CD14-positive monocyte (primary cell): ENCODE data around the gene PHLDB2. TPM values are rescaled to one million over a fixed set of nuclear protein-coding genes. Genes with fewer than 3 reads are reported as not detected.

Experiments
- DNase-seq, 3 donors: peaks; one replicate each; pipeline ENCODE4 v3.0.0-alpha.2; 2011 to 2022
- H2AFZ ChIP-seq: 2 replicates; pipeline ENCODE4 v1.6.0; 2012; ENCODE audit warnings: mild to moderate bottlenecking, low read depth, low read length, inconsistent platforms; ENCODE audit not compliant: insufficient read depth, poor library complexity, severe bottlenecking
- H3K27ac ChIP-seq, 2 donors: 1 replicate in 1 of 2; 2 replicates in 1 of 2; pipeline ENCODE4 v1.5.1; 2012 to 2013; ENCODE audit warnings: low read length in 2 of 2, control low read depth in 1 of 2, inconsistent platforms in 1 of 2, low read depth in 1 of 2, mild to moderate bottlenecking in 1 of 2
- H3K27me3 ChIP-seq, 2 donors: one replicate each; pipeline versions ENCODE4 v1.6.0 to v1.6.1; 2011 to 2013; ENCODE audit warnings: low read length in 2 of 2; ENCODE audit not compliant: control insufficient read depth in 2 of 2, insufficient read depth in 2 of 2
- H3K36me3 ChIP-seq, 2 donors: replicated peaks in 1 of 2; 1 replicate in 1 of 2; 2 replicates in 1 of 2; pipeline versions ENCODE4 v1.5.1 to v1.6.1; 2012 to 2013; ENCODE audit warnings: low read length in 2 of 2, control low read depth in 1 of 2, inconsistent platforms in 1 of 2, mild to moderate bottlenecking in 1 of 2; ENCODE audit not compliant: insufficient read depth in 2 of 2, control insufficient read depth in 1 of 2
- H3K4me1 ChIP-seq, 2 donors: 1 replicate in 1 of 2; 2 replicates in 1 of 2; pipeline versions ENCODE4 v1.5.1 to v1.6.1; 2012 to 2013; ENCODE audit warnings: low read length in 2 of 2, control low read depth in 1 of 2, inconsistent platforms in 1 of 2, mild to moderate bottlenecking in 1 of 2, moderate library complexity in 1 of 2; ENCODE audit not compliant: insufficient read depth in 2 of 2, control insufficient read depth in 1 of 2
- H3K4me2 ChIP-seq: replicated peaks from 2 replicates; pipeline ENCODE3; 2012; ENCODE audit warnings: low read length, moderate library complexity, mild to moderate bottlenecking; ENCODE audit not compliant: poor library complexity, severe bottlenecking; ENCODE audit errors: extremely low read depth
- H3K4me3 ChIP-seq, 3 experiments: fragments of 200-600 bp in 1 of 3; sonication (generic) in 1 of 3; replicated peaks in 1 of 3; 1 replicate in 2 of 3; 2 replicates in 1 of 3; pipeline ENCODE4 v1.5.1; 2011 to 2013; ENCODE audit warnings: low read length in 3 of 3, mild to moderate bottlenecking in 3 of 3, control low read depth in 2 of 3, low read depth in 2 of 3, inconsistent platforms in 1 of 3, moderate library complexity in 1 of 3
- H3K79me2 ChIP-seq: 2 replicates; pipeline ENCODE4 v1.6.0; 2012; ENCODE audit warnings: mild to moderate bottlenecking, control low read depth, inconsistent platforms, low read length, moderate library complexity; ENCODE audit not compliant: insufficient read depth
- H3K9ac ChIP-seq: 2 replicates; pipeline ENCODE4 v1.6.0; 2017; ENCODE audit warnings: low read length, mild to moderate bottlenecking; ENCODE audit not compliant: insufficient read depth, poor library complexity, severe bottlenecking
- H3K9me3 ChIP-seq, 2 donors: replicated peaks in 1 of 2; 1 replicate in 1 of 2; 2 replicates in 1 of 2; pipeline versions ENCODE4 v1.5.1 to v1.6.1; 2012 to 2013; ENCODE audit warnings: low read length in 2 of 2, control low read depth in 1 of 2; ENCODE audit not compliant: control insufficient read depth in 1 of 2, insufficient read depth in 1 of 2
- H4K20me1 ChIP-seq: 2 replicates; pipeline ENCODE4 v1.6.0; 2012; ENCODE audit warnings: mild to moderate bottlenecking, low read length, control low read depth, moderate library complexity; ENCODE audit not compliant: insufficient read depth
- H3K27ac Mint-ChIP-seq, 7 donors: one replicate each; pipeline ENCODE4 v1.8.0; 2020; ENCODE audit warnings: mild to moderate bottlenecking in 7 of 7, mixed read lengths in 7 of 7, moderate library complexity in 6 of 7, inconsistent platforms in 2 of 7
- H3K27me3 Mint-ChIP-seq, 3 donors: one replicate each; pipeline ENCODE4 v1.8.0; 2021 to 2022; ENCODE audit warnings: low read depth in 3 of 3, mild to moderate bottlenecking in 3 of 3, mixed read lengths in 3 of 3, moderate library complexity in 3 of 3, inconsistent platforms in 1 of 3
- H3K36me3 Mint-ChIP-seq, 2 donors: one replicate each; pipeline ENCODE4 v1.8.0; 2020; ENCODE audit warnings: mixed read lengths in 2 of 2, inconsistent platforms in 1 of 2, mild to moderate bottlenecking in 1 of 2
- H3K4me1 Mint-ChIP-seq: one replicate; pipeline ENCODE4 v1.8.0; 2020; ENCODE audit warnings: mild to moderate bottlenecking, mixed read lengths
- H3K4me3 Mint-ChIP-seq, 2 donors: one replicate each; pipeline ENCODE4 v1.8.0; 2020; ENCODE audit warnings: mild to moderate bottlenecking in 2 of 2, mixed read lengths in 2 of 2, moderate library complexity in 1 of 2
- H3K9me3 Mint-ChIP-seq, 7 donors: one replicate each; pipeline ENCODE4 v1.8.0; 2020 to 2022; ENCODE audit warnings: mixed read lengths in 7 of 7, mild to moderate bottlenecking in 6 of 7, moderate library complexity in 6 of 7, inconsistent platforms in 2 of 7
- WGBS: methylation state at CpG from one replicate; pipeline ENCODE4 v1.1.5; 2013; ENCODE audit warnings: missing lambda C conversion rate; ENCODE audit not compliant: insufficient coverage; 5-methylcytosine and 5-hydroxymethylcytosine counted together
- intact Hi-C, 2 donors: fragments of 100-400 bp; cut with micrococcal nuclease; formaldehyde crosslinking; loops; one replicate each; pipeline versions ENCODE4 v1.15.0 to v1.15.1; 2023
- polyA plus RNA-seq, 3 donors: library from polyadenylated mRNA; depleted of rRNA in 1 of 3; unstranded in 2 of 3; stranded (reverse) in 1 of 3; fragments of 300-500 nt in 2 of 3; fragments of >200 nt in 1 of 3; fragmentation: Illumina TruSeq in 2 of 3; gene quantifications; 1 replicate in 2 of 3; 2 replicates in 1 of 3; pipeline ENCODE4 v1.2.3, GENCODE V29; 2012 to 2021
- TF ChIP-seq, protein P1 (sequence below): fragments of 200-600 bp; IDR thresholded peaks from one replicate; pipeline ENCODE4 v1.8.0; 2022; ENCODE audit warnings: antibody characterized with exemption, mild to moderate bottlenecking

PHLDB2 gene
- polyA plus RNA-seq, 3 donors: 0.08 TPM; not detected in 2

DNA sequence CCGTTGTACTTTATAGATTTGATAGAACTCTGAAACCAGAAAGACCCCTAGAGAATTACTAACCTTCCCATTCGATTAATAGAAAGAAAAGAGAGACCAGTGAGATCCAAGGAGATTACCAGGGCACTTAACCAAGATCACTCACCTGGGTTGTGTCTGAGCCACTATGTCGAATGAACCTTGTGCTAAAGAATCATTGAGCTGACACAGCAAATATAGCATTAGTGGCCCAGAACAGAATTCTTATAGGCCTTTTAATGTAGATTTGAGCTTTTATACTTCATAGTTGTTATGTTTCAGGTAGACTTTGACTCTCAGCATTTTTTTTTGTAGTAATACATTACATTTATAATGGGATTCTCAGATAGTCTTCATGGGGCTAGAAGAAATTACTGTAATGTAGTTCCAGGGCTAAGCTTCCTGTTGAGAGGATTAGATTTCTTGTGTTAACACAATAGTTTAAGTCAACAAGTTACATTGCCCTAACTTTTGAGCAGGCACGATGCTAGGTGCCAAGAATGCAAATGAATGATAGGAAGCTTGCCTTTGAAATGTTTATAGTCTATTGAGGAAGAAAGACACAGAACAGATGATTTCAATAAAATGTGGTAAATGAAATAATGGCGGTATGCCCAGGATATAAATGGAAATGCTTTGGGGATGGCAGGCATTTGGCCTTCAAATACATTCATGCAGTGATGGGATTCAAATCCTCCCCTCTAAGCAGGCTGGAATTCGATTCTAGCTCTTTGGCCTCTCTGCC, 95.3 kb downstream of the PHLDB2 start:
- Mint-ChIP-seq H3K36me3 (no peaks in the 10 kb centered on the region), H3K9me3 (no peaks in the 10 kb centered on the region), H3K27me3 (no peaks in the 10 kb centered on the region), H3K27ac (no peak overlapping the region), H3K4me3 (no peak overlapping the region), H3K4me1 (no peaks in the 10 kb centered on the region)
- Histone ChIP-seq H3K4me2 (no peak overlapping the region), H3K27me3 (no peaks in the 10 kb centered on the region), H3K27ac (no peak overlapping the region), H4K20me1 (no peaks in the 10 kb centered on the region), H3K79me2 (no peaks in the 10 kb centered on the region), H2AFZ (no peak overlapping the region), H3K9me3 (no peaks in the 10 kb centered on the region), H3K4me3 (no peak overlapping the region), H3K36me3 (no peaks in the 10 kb centered on the region), H3K9ac (no peak overlapping the region), H3K4me1 (no peaks in the 10 kb centered on the region)
- 90% methylated on average over 2 of the region's 6 CpGs for WGBS
- TF ChIP-seq, protein P1, sequence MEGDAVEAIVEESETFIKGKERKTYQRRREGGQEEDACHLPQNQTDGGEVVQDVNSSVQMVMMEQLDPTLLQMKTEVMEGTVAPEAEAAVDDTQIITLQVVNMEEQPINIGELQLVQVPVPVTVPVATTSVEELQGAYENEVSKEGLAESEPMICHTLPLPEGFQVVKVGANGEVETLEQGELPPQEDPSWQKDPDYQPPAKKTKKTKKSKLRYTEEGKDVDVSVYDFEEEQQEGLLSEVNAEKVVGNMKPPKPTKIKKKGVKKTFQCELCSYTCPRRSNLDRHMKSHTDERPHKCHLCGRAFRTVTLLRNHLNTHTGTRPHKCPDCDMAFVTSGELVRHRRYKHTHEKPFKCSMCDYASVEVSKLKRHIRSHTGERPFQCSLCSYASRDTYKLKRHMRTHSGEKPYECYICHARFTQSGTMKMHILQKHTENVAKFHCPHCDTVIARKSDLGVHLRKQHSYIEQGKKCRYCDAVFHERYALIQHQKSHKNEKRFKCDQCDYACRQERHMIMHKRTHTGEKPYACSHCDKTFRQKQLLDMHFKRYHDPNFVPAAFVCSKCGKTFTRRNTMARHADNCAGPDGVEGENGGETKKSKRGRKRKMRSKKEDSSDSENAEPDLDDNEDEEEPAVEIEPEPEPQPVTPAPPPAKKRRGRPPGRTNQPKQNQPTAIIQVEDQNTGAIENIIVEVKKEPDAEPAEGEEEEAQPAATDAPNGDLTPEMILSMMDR: no peak
- intact Hi-C loops: no loop called here
- DNase-seq: no peak

DNA sequence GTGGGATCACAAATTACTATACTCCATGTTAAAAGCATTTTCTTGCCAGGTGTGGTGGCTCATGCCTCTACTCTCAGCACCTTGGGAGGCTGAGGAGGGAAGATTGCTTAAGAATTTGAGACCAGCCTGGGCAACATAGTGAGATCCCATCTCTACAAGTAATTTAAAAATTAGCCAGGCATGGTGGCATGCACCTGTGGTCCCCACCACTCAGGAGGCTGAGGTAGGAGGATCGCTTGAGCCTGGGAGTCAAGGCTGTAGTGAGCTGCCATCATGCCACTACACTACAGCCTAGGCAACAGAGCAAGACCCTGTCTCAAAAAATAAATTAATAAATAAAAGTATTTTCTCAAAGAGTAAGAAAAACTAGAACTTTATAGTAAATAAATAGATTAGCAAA, 96.8 kb downstream of the PHLDB2 start:
- H3K4me3 Mint-ChIP-seq: no peak overlapping the region
- Histone ChIP-seq H3K4me1 (no peaks in the 10 kb centered on the region), H3K27ac (no peak overlapping the region), H3K4me3 (no peak overlapping the region), H2AFZ (no peak overlapping the region), H3K27me3 (no peaks in the 10 kb centered on the region), H3K9me3 (no peaks in the 10 kb centered on the region), H4K20me1 (no peaks in the 10 kb centered on the region), H3K36me3 (no peaks in the 10 kb centered on the region), H3K79me2 (no peaks in the 10 kb centered on the region), H3K4me2 (no peak overlapping the region), H3K9ac (no peak overlapping the region)
- no peaks in the 10 kb centered on the region for H3K27me3 Mint-ChIP-seq
- H3K27ac Mint-ChIP-seq: no peak overlapping the region
- WGBS: no CpG with 5 or more reads among the region's 1 CpG
- no peaks in the 10 kb centered on the region for H3K4me1 Mint-ChIP-seq
- H3K9me3 Mint-ChIP-seq: no peaks in the 10 kb centered on the region
- DNase-seq: no peak
- intact Hi-C loops: no loop called here
- TF ChIP-seq, protein P1: no peak
- no peaks in the 10 kb centered on the region for H3K36me3 Mint-ChIP-seq
